ENCODE measurements around the gene TSPAN8.
"Not testable (repeated sequence)": the region's sequence is repeated elsewhere in the genome, so short reads cannot be mapped to it uniquely, and the experiment has no call there.

Gene TSPAN8

GRCh38 chr12:71164166-71164565 is 6.4 kb upstream of the TSPAN8 start:
- DNase-seq (ENCODE audit: low read depth in 2 of 2), result no peak

- DNase-seq (ENCODE audit: low read depth in 2 of 2), result no peak
Measured at GRCh38 chr12:71162832-71163763, 5.3 kb upstream of the TSPAN8 start.

GRCh38 chr12:71161591-71161990 is 3.8 kb upstream of the TSPAN8 start:
- DNase-seq (ENCODE audit: low read depth in 2 of 2), result no peak

GRCh38 chr12:71160585-71160984 is 2.8 kb upstream of the TSPAN8 start:
- no peak for DNase-seq (ENCODE audit: low read depth in 2 of 2)

GRCh38 chr12:71159878-71160277 is 2.1 kb upstream of the TSPAN8 start:
- DNase-seq (ENCODE audit: low read depth in 2 of 2), result no peak

GRCh38 chr12:71159264-71159663 is 1.5 kb upstream of the TSPAN8 start:
- no peak for DNase-seq (ENCODE audit: low read depth in 2 of 2)

GRCh38 chr12:71158361-71158882 is 623 bp upstream of the TSPAN8 start:
- no peak for DNase-seq (ENCODE audit: low read depth in 2 of 2)

- no peak for DNase-seq (ENCODE audit: low read depth in 2 of 2)
Measured at GRCh38 chr12:71155225-71155624, 2.6 kb downstream of the TSPAN8 start.

GRCh38 chr12:71152851-71153250 is 4.9 kb downstream of the TSPAN8 start:
- DNase-seq (ENCODE audit: low read depth in 2 of 2), result no peak

GRCh38 chr12:71150041-71150440 is 7.8 kb downstream of the TSPAN8 start:
- not testable (repeated sequence) for DNase-seq (ENCODE audit: low read depth in 2 of 2)

GRCh38 chr12:71144682-71145081 is 13.1 kb downstream of the TSPAN8 start:
- no peak for DNase-seq (ENCODE audit: low read depth in 2 of 2)

GRCh38 chr12:71142956-71143355 is 14.8 kb downstream of the TSPAN8 start:
- no peak for DNase-seq (ENCODE audit: low read depth in 2 of 2)

GRCh38 chr12:71142016-71142415 is 15.8 kb downstream of the TSPAN8 start:
- no peak for DNase-seq (ENCODE audit: low read depth in 2 of 2)

- no peak for DNase-seq (ENCODE audit: low read depth in 2 of 2)
Measured at GRCh38 chr12:71141378-71141926, 16.3 kb downstream of the TSPAN8 start.

- no peak for DNase-seq (ENCODE audit: low read depth in 2 of 2)
Measured at GRCh38 chr12:71139153-71139735, 18.6 kb downstream of the TSPAN8 start.

GRCh38 chr12:71138011-71138410 is 19.8 kb downstream of the TSPAN8 start:
- DNase-seq (ENCODE audit: low read depth in 2 of 2), result no peak

- DNase-seq (ENCODE audit: low read depth in 2 of 2), result no peak
Measured at GRCh38 chr12:71135812-71136176, 22.0 kb downstream of the TSPAN8 start.

- DNase-seq (ENCODE audit: low read depth in 2 of 2), result no peak
Measured at GRCh38 chr12:71135077-71135811, 22.6 kb downstream of the TSPAN8 start.

GRCh38 chr12:71134405-71134804 is 23.4 kb downstream of the TSPAN8 start:
- DNase-seq (ENCODE audit: low read depth in 2 of 2), result no peak

- no peak for DNase-seq (ENCODE audit: low read depth in 2 of 2)
Measured at GRCh38 chr12:71130521-71131069, 27.2 kb downstream of the TSPAN8 start.

- no peak for DNase-seq (ENCODE audit: low read depth in 2 of 2)
Measured at GRCh38 chr12:71129364-71129763, 28.4 kb downstream of the TSPAN8 start.

Data from activated CD4-positive, alpha-beta T cell treated with anti-CD3 and anti-CD28 coated beads for 24 hours (primary cell).